ENCODE data around the gene SEL1L2. TPM values are rescaled to one million over a fixed set of nuclear protein-coding genes. Genes with fewer than 3 reads are reported as not detected.
A peak's percentile ranks its signal among the peaks of the same experiment; 100 is the strongest.

The SEL1L2 gene
- total and polyA plus RNA-seq, 7 experiments from 2014 or later: not detected

DNA sequence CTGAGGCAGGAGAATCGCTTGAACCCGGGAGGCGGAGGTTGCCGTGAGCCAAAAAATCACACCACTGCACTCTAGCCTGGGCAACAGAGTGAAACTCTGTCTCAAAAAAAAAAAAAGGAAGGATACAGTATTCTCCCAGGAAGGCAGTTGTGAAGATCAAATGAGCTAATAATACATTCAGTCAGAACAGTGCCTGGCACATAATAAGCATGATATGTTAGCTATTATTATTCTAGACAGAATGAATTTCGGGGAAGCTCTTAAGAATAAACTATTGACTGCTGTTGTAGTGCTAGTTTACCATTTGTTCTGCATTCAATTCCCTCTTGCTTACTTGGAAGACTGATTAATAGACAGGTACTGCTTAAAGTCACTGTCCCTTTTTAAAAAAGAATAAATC lies 164.9 kb downstream of the SEL1L2 start:
- H3K27ac Mint-ChIP-seq: no peak overlapping the region
- H3K4me1 Mint-ChIP-seq: peaks cover 0 to 2% (median 0%) of the 10 kb centered on the region in 7 donors
- CTCF ChIA-PET: no interaction called here
- H3K36me3 Mint-ChIP-seq: peaks cover 0 to 4% (median 0%) of the 10 kb centered on the region in 5 donors
- POLR2A ChIA-PET: no interaction called here
- peaks cover 0 to 20% (median 2%) of the 10 kb centered on the region in 5 donors for H3K27me3 Mint-ChIP-seq
- intact Hi-C loops (cut with micrococcal nuclease): no loop called here
- Histone ChIP-seq H3K27ac (ENCODE audit: low read depth, low read length) (no peak overlapping the region), H3K4me3 (ENCODE audit: low read length) (no peak overlapping the region), H3K36me3 (ENCODE audit: control insufficient read depth in 2 of 3, insufficient read depth in 3 of 3, low read length in 3 of 3) (no peaks in the 10 kb centered on the region), H3K27me3 (ENCODE audit: control insufficient read depth in 2 of 2, insufficient read depth in 2 of 2, low read length in 2 of 2) (peaks cover 0 to 4% of the 10 kb centered on the region in 2 donors), H3K4me1 (ENCODE audit: control insufficient read depth in 2 of 2, insufficient read depth in 2 of 2, low read length in 2 of 2) (no peaks in the 10 kb centered on the region), H3K9me3 (ENCODE audit: control insufficient read depth in 2 of 3, low read length in 3 of 3) (no peaks in the 10 kb centered on the region)
- ATAC-seq (no peak), DNase-seq (no peak)
- no peaks in the 10 kb centered on the region for H3K9me3 Mint-ChIP-seq
- H3K4me3 Mint-ChIP-seq: no peak overlapping the region

DNA sequence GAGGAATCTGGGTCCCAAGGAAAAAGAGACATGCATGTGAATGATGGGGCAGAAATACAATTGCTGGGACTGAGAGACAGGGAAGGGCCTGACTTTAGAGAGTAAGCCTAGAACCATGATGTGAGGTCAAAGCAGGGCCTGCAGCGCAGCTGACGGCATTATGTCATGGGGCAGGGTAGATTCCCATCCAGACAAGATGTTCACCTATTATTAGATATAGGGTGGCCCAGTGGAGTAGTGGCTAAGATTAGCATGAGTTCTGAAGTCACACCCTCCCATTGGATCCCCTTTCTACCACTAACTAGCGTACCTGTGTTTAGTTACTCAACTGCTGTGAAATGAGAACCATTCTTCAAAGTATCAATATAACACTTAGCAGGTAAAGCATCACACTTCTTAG lies 166.0 kb downstream of the SEL1L2 start:
- Mint-ChIP-seq H3K9me3 (no peaks in the 10 kb centered on the region), H3K4me3 (no peak overlapping the region), H3K27me3 (peaks cover 0 to 14% (median 0%) of the 10 kb centered on the region in 5 donors), H3K36me3 (peaks cover 0 to 4% (median 0%) of the 10 kb centered on the region in 5 donors), H3K27ac (no peak overlapping the region), H3K4me1 (peaks cover 0 to 2% (median 0%) of the 10 kb centered on the region in 7 donors)
- ChIA-PET POLR2A (no interaction called here), CTCF (no interaction called here)
- intact Hi-C loops (cut with micrococcal nuclease): no loop called here
- H3K36me3 ChIP-seq (ENCODE audit: control insufficient read depth in 2 of 3, insufficient read depth in 3 of 3, low read length in 3 of 3): no peaks in the 10 kb centered on the region
- no peak overlapping the region for H3K4me3 ChIP-seq (ENCODE audit: low read length)
- ATAC-seq (no peak), DNase-seq (no peak)
- no peaks in the 10 kb centered on the region for H3K4me1 ChIP-seq (ENCODE audit: control insufficient read depth in 2 of 2, insufficient read depth in 2 of 2, low read length in 2 of 2)
- H3K27me3 ChIP-seq (ENCODE audit: control insufficient read depth in 2 of 2, insufficient read depth in 2 of 2, low read length in 2 of 2): peaks cover 0 to 4% of the 10 kb centered on the region in 2 donors
- H3K27ac ChIP-seq (ENCODE audit: low read depth, low read length): no peak overlapping the region
- no peaks in the 10 kb centered on the region for H3K9me3 ChIP-seq (ENCODE audit: control insufficient read depth in 2 of 3, low read length in 3 of 3)

DNA sequence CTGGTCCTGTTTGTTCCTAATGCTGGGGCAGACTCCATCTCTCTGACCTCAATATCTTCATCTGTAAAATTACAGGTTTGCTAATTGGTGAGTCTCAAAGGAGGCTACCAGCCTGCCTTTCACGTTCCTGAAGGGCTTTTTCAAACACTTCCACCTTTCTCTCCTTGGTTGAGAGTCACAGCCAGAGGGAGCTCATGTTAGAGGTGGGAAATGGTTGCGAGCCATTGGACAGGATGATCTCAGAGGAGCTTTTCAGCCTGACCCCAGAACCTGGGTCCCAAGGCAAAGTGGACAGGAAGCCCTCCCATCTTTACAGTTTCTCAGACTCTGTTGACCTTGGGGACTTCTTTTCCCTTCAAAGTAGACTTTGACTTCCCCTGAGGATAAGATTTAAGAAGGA lies 168.0 kb downstream of the SEL1L2 start:
- Histone ChIP-seq H3K4me1 (ENCODE audit: control insufficient read depth in 2 of 2, insufficient read depth in 2 of 2, low read length in 2 of 2) (no peaks in the 10 kb centered on the region), H3K27me3 (ENCODE audit: control insufficient read depth in 2 of 2, insufficient read depth in 2 of 2, low read length in 2 of 2) (peaks cover 0 to 4% of the 10 kb centered on the region in 2 donors), H3K9me3 (ENCODE audit: control insufficient read depth in 2 of 3, low read length in 3 of 3) (no peaks in the 10 kb centered on the region), H3K36me3 (ENCODE audit: control insufficient read depth in 2 of 3, insufficient read depth in 3 of 3, low read length in 3 of 3) (peaks cover 0 to 6% (median 4%) of the 10 kb centered on the region in 3 experiments), H3K27ac (ENCODE audit: low read depth, low read length) (no peak overlapping the region), H3K4me3 (ENCODE audit: low read length) (no peak overlapping the region)
- Mint-ChIP-seq H3K27ac (no peak overlapping the region), H3K9me3 (no peaks in the 10 kb centered on the region), H3K36me3 (peaks cover 0 to 12% (median 0%) of the 10 kb centered on the region in 5 donors), H3K4me1 (peaks cover 0 to 3% (median 0%) of the 10 kb centered on the region in 7 donors), H3K4me3 (no peak overlapping the region), H3K27me3 (peaks cover 0 to 6% (median 0%) of the 10 kb centered on the region in 5 donors)
- POLR2A ChIA-PET: no interaction called here
- DNase-seq: no peak
- intact Hi-C loops (cut with micrococcal nuclease): no loop called here
- no peak for ATAC-seq
- CTCF ChIA-PET: no interaction called here

DNA sequence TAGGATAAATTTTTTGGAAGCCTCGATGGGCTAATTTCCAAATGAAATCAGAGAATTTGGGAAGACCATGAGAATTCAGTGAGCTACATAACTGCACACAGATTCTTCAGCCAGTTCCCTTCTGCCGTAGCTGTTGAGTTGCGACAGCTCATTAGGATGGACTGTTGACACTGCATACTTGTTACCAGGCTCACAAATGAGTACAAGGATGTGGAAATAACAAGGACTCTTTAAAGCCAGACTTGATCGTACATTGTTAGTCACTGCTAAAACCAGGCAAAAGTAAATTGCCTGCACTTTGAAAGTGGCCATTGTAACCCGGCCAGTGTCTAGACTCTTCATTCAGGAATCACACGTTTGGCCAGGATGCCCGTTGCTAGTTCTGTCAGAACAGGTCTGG lies 168.5 kb downstream of the SEL1L2 start:
- peaks cover 0 to 3% (median 0%) of the 10 kb centered on the region in 7 donors for H3K4me1 Mint-ChIP-seq
- ATAC-seq: no peak
- ChIA-PET POLR2A (no interaction called here), CTCF (no interaction called here)
- H3K27ac Mint-ChIP-seq: no peak overlapping the region
- H3K4me3 Mint-ChIP-seq: no peak overlapping the region
- Histone ChIP-seq H3K36me3 (ENCODE audit: control insufficient read depth in 2 of 3, insufficient read depth in 3 of 3, low read length in 3 of 3) (peaks cover 0 to 8% (median 6%) of the 10 kb centered on the region in 3 experiments), H3K27ac (ENCODE audit: low read depth, low read length) (no peak overlapping the region), H3K27me3 (ENCODE audit: control insufficient read depth in 2 of 2, insufficient read depth in 2 of 2, low read length in 2 of 2) (no peaks in the 10 kb centered on the region), H3K4me1 (ENCODE audit: control insufficient read depth in 2 of 2, insufficient read depth in 2 of 2, low read length in 2 of 2) (no peaks in the 10 kb centered on the region), H3K4me3 (ENCODE audit: low read length) (no peak overlapping the region), H3K9me3 (ENCODE audit: control insufficient read depth in 2 of 3, low read length in 3 of 3) (no peaks in the 10 kb centered on the region)
- H3K36me3 Mint-ChIP-seq: peaks cover 0 to 14% (median 1%) of the 10 kb centered on the region in 5 donors
- H3K9me3 Mint-ChIP-seq: no peaks in the 10 kb centered on the region
- intact Hi-C loops (cut with micrococcal nuclease): no loop called here
- DNase-seq: no peak
- H3K27me3 Mint-ChIP-seq: peaks cover 0 to 2% (median 0%) of the 10 kb centered on the region in 5 donors

DNA sequence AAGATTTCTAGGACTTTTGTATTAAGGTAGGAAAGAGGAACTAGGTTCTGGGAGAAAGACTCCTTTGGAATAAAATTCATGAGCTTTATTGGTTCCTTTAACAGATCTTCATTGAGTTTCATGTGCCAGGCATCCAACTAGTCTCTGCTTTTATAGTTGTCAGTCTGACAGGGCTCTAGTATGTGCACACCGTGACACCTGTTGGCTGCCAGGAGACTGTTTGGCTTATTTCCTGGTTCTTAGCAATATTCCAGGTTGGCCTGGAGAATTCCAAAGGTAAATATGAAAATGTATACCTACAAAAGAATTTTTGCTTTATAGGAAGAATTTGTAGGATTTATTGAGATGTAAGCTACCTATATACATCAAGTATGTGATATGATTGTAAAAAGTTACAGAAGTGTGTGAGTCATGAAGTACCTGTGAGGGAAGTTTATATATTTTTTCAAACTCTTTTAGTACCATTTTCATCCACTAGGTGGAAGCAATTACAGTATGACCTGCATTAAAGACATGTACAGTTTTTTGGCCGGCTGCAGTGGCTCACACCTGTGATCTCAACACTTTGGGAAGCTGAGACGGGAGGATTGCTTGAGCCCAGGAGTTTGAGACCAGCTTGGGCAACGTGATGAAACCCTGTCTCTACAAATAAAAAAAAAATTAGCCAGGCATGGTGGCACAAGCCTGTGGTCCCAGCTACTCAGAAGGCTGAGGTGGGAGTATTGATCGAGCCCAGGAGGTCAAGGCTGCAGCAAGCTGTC lies 170.3 kb downstream of the SEL1L2 start:
- no peaks in the 10 kb centered on the region for H3K9me3 ChIP-seq (ENCODE audit: control insufficient read depth in 2 of 3, low read length in 3 of 3)
- Mint-ChIP-seq H3K9me3 (no peaks in the 10 kb centered on the region), H3K4me1 (peaks cover 0 to 3% (median 0%) of the 10 kb centered on the region in 7 donors), H3K4me3 (no peak overlapping the region), H3K27ac (no peak overlapping the region), H3K36me3 (peaks cover 0 to 17% (median 4%) of the 10 kb centered on the region in 5 donors), H3K27me3 (no peaks in the 10 kb centered on the region)
- peak in 5 of 9 donors; percentile 18 to 36 (median 24) for DNase-seq
- CTCF ChIA-PET: interaction anchor here (0.6 to 0.7 kb wide), 2 partner anchors 10 to 343 kb away, joined by 5 to 6 read pairs; no protein-coding TSS in a partner anchor
- POLR2A ChIA-PET: interaction anchor here (0.7 kb wide), 1 partner anchor 890 kb away, joined by 3 read pairs; no protein-coding TSS in a partner anchor
- H3K4me1 ChIP-seq (ENCODE audit: control insufficient read depth in 2 of 2, insufficient read depth in 2 of 2, low read length in 2 of 2): no peaks in the 10 kb centered on the region
- H3K27me3 ChIP-seq (ENCODE audit: control insufficient read depth in 2 of 2, insufficient read depth in 2 of 2, low read length in 2 of 2): no peaks in the 10 kb centered on the region
- H3K36me3 ChIP-seq (ENCODE audit: control insufficient read depth in 2 of 3, insufficient read depth in 3 of 3, low read length in 3 of 3): peaks cover 0 to 20% (median 8%) of the 10 kb centered on the region in 3 experiments
- H3K4me3 ChIP-seq (ENCODE audit: low read length): no peak overlapping the region
- peak; percentile 71 for ATAC-seq
- peak overlapping the region; percentile 8 for H3K27ac ChIP-seq (ENCODE audit: low read depth, low read length)
- intact Hi-C loops (cut with micrococcal nuclease): loop anchor here in 1 of 2 donors (1.0 kb wide), 1 partner anchor 235 kb away; no protein-coding TSS in a partner anchor

DNA sequence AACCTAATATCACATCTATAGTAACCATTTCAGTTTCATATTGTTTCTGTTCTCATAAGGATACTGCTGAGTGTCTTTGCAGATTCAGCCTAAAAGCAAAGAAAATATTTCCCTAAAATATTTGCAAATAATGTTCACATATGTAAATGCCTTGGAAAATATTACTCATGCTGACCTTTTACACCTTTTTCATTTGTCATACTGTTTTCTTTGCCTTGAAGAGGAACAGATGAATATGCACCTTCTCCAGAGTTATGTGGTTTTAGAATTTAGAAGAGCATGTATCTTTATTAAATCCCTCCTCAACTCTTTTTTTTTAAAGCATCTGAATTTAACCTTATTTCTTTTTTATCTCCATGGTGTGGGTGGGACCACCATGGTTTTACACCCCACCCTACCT lies 173.1 kb downstream of the SEL1L2 start:
- ChIA-PET POLR2A (no interaction called here), CTCF (interaction anchor here (0.6 kb wide), 1 partner anchor 238 kb away, joined by 3 read pairs; no protein-coding TSS in a partner anchor)
- H3K27me3 ChIP-seq (ENCODE audit: control insufficient read depth in 2 of 2, insufficient read depth in 2 of 2, low read length in 2 of 2): no peaks in the 10 kb centered on the region
- no peak for ATAC-seq
- peaks cover 3 to 25% (median 15%) of the 10 kb centered on the region in 5 donors for H3K36me3 Mint-ChIP-seq
- no peaks in the 10 kb centered on the region for H3K9me3 ChIP-seq (ENCODE audit: control insufficient read depth in 2 of 3, low read length in 3 of 3)
- no peak overlapping the region for H3K4me3 ChIP-seq (ENCODE audit: low read length)
- peak overlapping the region in 4 of 9 donors; percentile 19 to 71 (median 43) for H3K27ac Mint-ChIP-seq
- H3K27ac ChIP-seq (ENCODE audit: low read depth, low read length): no peak overlapping the region
- peaks cover 0 to 37% (median 8%) of the 10 kb centered on the region in 3 experiments for H3K36me3 ChIP-seq (ENCODE audit: control insufficient read depth in 2 of 3, insufficient read depth in 3 of 3, low read length in 3 of 3)
- H3K4me1 ChIP-seq (ENCODE audit: control insufficient read depth in 2 of 2, insufficient read depth in 2 of 2, low read length in 2 of 2): no peaks in the 10 kb centered on the region
- no peaks in the 10 kb centered on the region for H3K9me3 Mint-ChIP-seq
- H3K4me1 Mint-ChIP-seq: peaks cover 0 to 3% (median 0%) of the 10 kb centered on the region in 7 donors
- intact Hi-C loops (cut with micrococcal nuclease): no loop called here
- H3K4me3 Mint-ChIP-seq: no peak overlapping the region
- DNase-seq: no peak
- H3K27me3 Mint-ChIP-seq: no peaks in the 10 kb centered on the region

All from naive thymus-derived CD4-positive, alpha-beta T cell (primary cell).